ENCODE data around the gene IRX1. TPM values are rescaled to one million over a fixed set of nuclear protein-coding genes. Genes with fewer than 3 reads are reported as not detected.

IRX1 gene
- total RNA-seq (0.94 TPM), polyA plus RNA-seq (0.07 TPM)
- long read RNA-seq, donor 1, result 0 reads
- long read RNA-seq, donor 2, result 0 reads
- long read RNA-seq, donor 3, partial matches to known transcripts, result 0 of 4 reads
- long read RNA-seq, donor 3, other reads (novel, unspliced or antisense), result 0 of 4 reads
- long read RNA-seq, donor 4, partial matches to known transcripts, result 0 of 2 reads
- long read RNA-seq, donor 4, other reads (novel, unspliced or antisense), result 0 of 2 reads
- long read RNA-seq, donor 5, partial matches to known transcripts, result 0 of 3 reads
- long read RNA-seq, donor 5, other reads (novel, unspliced or antisense), result 0 of 3 reads
- long read RNA-seq, donor 6, partial matches to known transcripts, result 0 of 1 reads
- long read RNA-seq, donor 6, other reads (novel, unspliced or antisense), result 0 of 1 reads
- long read RNA-seq, donor 7, result 0 reads
- long read RNA-seq, donor 8, result 0 reads
- long read RNA-seq, donor 9, result 0 reads
- long read RNA-seq, donor 10, result 0 reads

- no peaks in the 10 kb centered on the region for H3K36me3 ChIP-seq (ENCODE audit: control insufficient read depth in 2 of 2, insufficient read depth in 2 of 2, low read length in 1 of 2)
- H3K4me1 ChIP-seq (ENCODE audit: control insufficient read depth in 2 of 2, insufficient read depth in 2 of 2, low read length in 2 of 2), result peaks cover 3 to 37% of the 10 kb centered on the region in 2 donors
- H3K9me3 ChIP-seq (ENCODE audit: control insufficient read depth in 2 of 2, insufficient read depth in 1 of 2, low read length in 1 of 2), result peaks cover 3 to 20% of the 10 kb centered on the region in 2 donors
- H3K27ac ChIP-seq (ENCODE audit: low read depth in 1 of 2, low read length in 1 of 2), result no peak within 1 kb of the TSS
- peaks cover 97 to 100% of the 10 kb centered on the region in 2 donors for H3K27me3 ChIP-seq (ENCODE audit: control insufficient read depth in 2 of 2, insufficient read depth in 1 of 2, low read length in 1 of 2)
- peak in 2 of 9 donors; percentile 22 to 37 for DNase-seq (ENCODE audit: low read depth in 6 of 9, low spot score in 9 of 9)
- WGBS, result 3% methylated on average over 106 of the region's 106 CpGs
- peak within 1 kb of the TSS; percentile 27 to 42 for H3K4me3 ChIP-seq (ENCODE audit: low read length in 2 of 2)
Observed at GRCh38 chr5:3595006-3595961, at the start of gene IRX1. IRX1 (plus strand) TSS chr5:3595832; CDS start chr5:3596106, 274 bp downstream.

- no peaks in the 10 kb centered on the region for H3K27me3 ChIP-seq (ENCODE audit: control insufficient read depth in 2 of 2, insufficient read depth in 1 of 2, low read length in 1 of 2)
- H3K4me3 ChIP-seq (ENCODE audit: low read length in 2 of 2), result no peak overlapping the region
- no peaks in the 10 kb centered on the region for H3K9me3 ChIP-seq (ENCODE audit: control insufficient read depth in 2 of 2, insufficient read depth in 1 of 2, low read length in 1 of 2)
- H3K36me3 ChIP-seq (ENCODE audit: control insufficient read depth in 2 of 2, insufficient read depth in 2 of 2, low read length in 1 of 2), result no peaks in the 10 kb centered on the region
- 96% methylated on average over 3 of the region's 3 CpGs for WGBS
- no peaks in the 10 kb centered on the region for H3K4me1 ChIP-seq (ENCODE audit: control insufficient read depth in 2 of 2, insufficient read depth in 2 of 2, low read length in 2 of 2)
- DNase-seq (ENCODE audit: low read depth in 6 of 9, low spot score in 9 of 9), result no peak
- H3K27ac ChIP-seq (ENCODE audit: low read depth in 1 of 2, low read length in 1 of 2), result no peak overlapping the region
Observed at GRCh38 chr5:3546028-3546427, 49.6 kb upstream of the IRX1 start.

GRCh38 chr5:3564116-3564515, 31.5 kb upstream of the IRX1 start:
- 82% methylated on average over 2 of the region's 2 CpGs for WGBS
- Histone ChIP-seq H3K9me3 (ENCODE audit: control insufficient read depth in 2 of 2, insufficient read depth in 1 of 2, low read length in 1 of 2) (peaks cover 0 to 6% of the 10 kb centered on the region in 2 donors), H3K27ac (ENCODE audit: low read depth in 1 of 2, low read length in 1 of 2) (no peak overlapping the region), H3K27me3 (ENCODE audit: control insufficient read depth in 2 of 2, insufficient read depth in 1 of 2, low read length in 1 of 2) (no peaks in the 10 kb centered on the region), H3K4me3 (ENCODE audit: low read length in 2 of 2) (no peak overlapping the region), H3K36me3 (ENCODE audit: control insufficient read depth in 2 of 2, insufficient read depth in 2 of 2, low read length in 1 of 2) (no peaks in the 10 kb centered on the region), H3K4me1 (ENCODE audit: control insufficient read depth in 2 of 2, insufficient read depth in 2 of 2, low read length in 2 of 2) (no peaks in the 10 kb centered on the region)
- DNase-seq (ENCODE audit: low read depth in 6 of 9, low spot score in 9 of 9), result no peak

- H3K27me3 ChIP-seq (ENCODE audit: control insufficient read depth in 2 of 2, insufficient read depth in 1 of 2, low read length in 1 of 2), result peaks cover 0 to 4% of the 10 kb centered on the region in 2 donors
- H3K4me1 ChIP-seq (ENCODE audit: control insufficient read depth in 2 of 2, insufficient read depth in 2 of 2, low read length in 2 of 2), result no peaks in the 10 kb centered on the region
- 84% methylated on average over 9 of the region's 9 CpGs for WGBS
- no peak for DNase-seq (ENCODE audit: low read depth in 6 of 9, low spot score in 9 of 9)
- H3K4me3 ChIP-seq (ENCODE audit: low read length in 2 of 2), result no peak overlapping the region
- H3K9me3 ChIP-seq (ENCODE audit: control insufficient read depth in 2 of 2, insufficient read depth in 1 of 2, low read length in 1 of 2), result peaks cover 0 to 6% of the 10 kb centered on the region in 2 donors
- H3K27ac ChIP-seq (ENCODE audit: low read depth in 1 of 2, low read length in 1 of 2), result no peak overlapping the region
- no peaks in the 10 kb centered on the region for H3K36me3 ChIP-seq (ENCODE audit: control insufficient read depth in 2 of 2, insufficient read depth in 2 of 2, low read length in 1 of 2)
Observed at GRCh38 chr5:3564827-3565518, 30.7 kb upstream of the IRX1 start.

- Histone ChIP-seq H3K27ac (ENCODE audit: low read depth in 1 of 2, low read length in 1 of 2) (no peak overlapping the region), H3K4me3 (ENCODE audit: low read length in 2 of 2) (no peak overlapping the region), H3K36me3 (ENCODE audit: control insufficient read depth in 2 of 2, insufficient read depth in 2 of 2, low read length in 1 of 2) (no peaks in the 10 kb centered on the region), H3K27me3 (ENCODE audit: control insufficient read depth in 2 of 2, insufficient read depth in 1 of 2, low read length in 1 of 2) (peaks cover 29 to 58% of the 10 kb centered on the region in 2 donors), H3K9me3 (ENCODE audit: control insufficient read depth in 2 of 2, insufficient read depth in 1 of 2, low read length in 1 of 2) (no peaks in the 10 kb centered on the region), H3K4me1 (ENCODE audit: control insufficient read depth in 2 of 2, insufficient read depth in 2 of 2, low read length in 2 of 2) (no peaks in the 10 kb centered on the region)
- no peak for DNase-seq (ENCODE audit: low read depth in 6 of 9, low spot score in 9 of 9)
- WGBS, result 95% methylated on average over 5 of the region's 5 CpGs
Observed at GRCh38 chr5:3584724-3585531, 10.7 kb upstream of the IRX1 start.

- WGBS, result 4% methylated on average over 51 of the region's 51 CpGs
- DNase-seq (ENCODE audit: low read depth in 6 of 9, low spot score in 9 of 9), result peak in 2 of 9 donors; percentile 48 to 64
- H3K4me3 ChIP-seq (ENCODE audit: low read length in 2 of 2), result no peak overlapping the region
Observed at GRCh38 chr5:3590161-3590966, 5.3 kb upstream of the IRX1 start.

GRCh38 chr5:3590967-3591900, 4.4 kb upstream of the IRX1 start:
- WGBS, result 7% methylated on average over 79 of the region's 79 CpGs
- Histone ChIP-seq H3K27me3 (ENCODE audit: control insufficient read depth in 2 of 2, insufficient read depth in 1 of 2, low read length in 1 of 2) (peaks cover 92 to 95% of the 10 kb centered on the region in 2 donors), H3K9me3 (ENCODE audit: control insufficient read depth in 2 of 2, insufficient read depth in 1 of 2, low read length in 1 of 2) (peaks cover 0 to 14% of the 10 kb centered on the region in 2 donors), H3K4me1 (ENCODE audit: control insufficient read depth in 2 of 2, insufficient read depth in 2 of 2, low read length in 2 of 2) (peaks cover 3 to 26% of the 10 kb centered on the region in 2 donors), H3K36me3 (ENCODE audit: control insufficient read depth in 2 of 2, insufficient read depth in 2 of 2, low read length in 1 of 2) (no peaks in the 10 kb centered on the region), H3K4me3 (ENCODE audit: low read length in 2 of 2) (no peak overlapping the region), H3K27ac (ENCODE audit: low read depth in 1 of 2, low read length in 1 of 2) (no peak overlapping the region)
- DNase-seq (ENCODE audit: low read depth in 6 of 9, low spot score in 9 of 9), result no peak

More at GRCh38 chr5:3590161-3590966, 5.3 kb upstream of the IRX1 start:
- Histone ChIP-seq H3K36me3 (ENCODE audit: control insufficient read depth in 2 of 2, insufficient read depth in 2 of 2, low read length in 1 of 2) (no peaks in the 10 kb centered on the region), H3K9me3 (ENCODE audit: control insufficient read depth in 2 of 2, insufficient read depth in 1 of 2, low read length in 1 of 2) (peaks cover 0 to 14% of the 10 kb centered on the region in 2 donors), H3K27me3 (ENCODE audit: control insufficient read depth in 2 of 2, insufficient read depth in 1 of 2, low read length in 1 of 2) (peaks cover 83 to 93% of the 10 kb centered on the region in 2 donors), H3K27ac (ENCODE audit: low read depth in 1 of 2, low read length in 1 of 2) (no peak overlapping the region), H3K4me1 (ENCODE audit: control insufficient read depth in 2 of 2, insufficient read depth in 2 of 2, low read length in 2 of 2) (peaks cover 2 to 24% of the 10 kb centered on the region in 2 donors)

Data from thymus (tissue), 14 donors.